CD4-positive, alpha-beta T cell treated with Interferon gamma for 1 hour (primary cell): ENCODE results near the gene C2orf42.
"Not testable (repeated sequence)": the region's sequence is repeated elsewhere in the genome, so short reads cannot be mapped to it uniquely, and the experiment has no call there.

Experiments
- DNase-seq: peaks from one replicate; pipeline ENCODE4 v3.0.0-alpha.2; 2020

C2orf42 gene

DNA sequence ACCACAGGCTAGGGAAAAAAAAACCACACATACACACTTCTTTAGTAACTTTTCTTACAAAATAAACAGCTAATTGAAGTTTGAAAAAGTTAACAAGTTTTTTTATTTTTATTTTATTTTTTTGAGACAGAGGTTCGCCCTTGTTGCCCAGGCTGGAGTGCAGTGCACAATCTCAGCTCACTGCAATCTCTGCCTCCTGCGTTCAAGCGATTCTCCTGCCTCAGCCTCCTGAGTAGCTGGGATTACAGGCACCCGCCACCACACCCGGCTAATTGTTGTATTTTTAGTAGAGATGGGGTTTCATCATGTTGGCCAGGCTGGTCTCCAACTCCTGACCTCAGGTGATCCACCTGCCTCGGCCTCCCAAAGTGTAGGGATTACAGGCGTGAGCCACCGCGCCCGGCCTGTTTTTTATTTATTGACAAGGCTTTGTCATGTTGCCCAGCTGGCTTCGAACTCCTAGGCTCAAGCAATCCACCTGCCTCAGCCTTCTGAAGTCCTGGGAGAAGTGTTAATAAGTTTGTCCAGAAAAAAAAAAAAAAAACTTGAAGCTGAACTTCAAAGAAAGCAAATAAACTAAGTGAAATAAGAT, 21.1 kb downstream of the C2orf42 start:
- DNase-seq: not testable (repeated sequence)

DNA sequence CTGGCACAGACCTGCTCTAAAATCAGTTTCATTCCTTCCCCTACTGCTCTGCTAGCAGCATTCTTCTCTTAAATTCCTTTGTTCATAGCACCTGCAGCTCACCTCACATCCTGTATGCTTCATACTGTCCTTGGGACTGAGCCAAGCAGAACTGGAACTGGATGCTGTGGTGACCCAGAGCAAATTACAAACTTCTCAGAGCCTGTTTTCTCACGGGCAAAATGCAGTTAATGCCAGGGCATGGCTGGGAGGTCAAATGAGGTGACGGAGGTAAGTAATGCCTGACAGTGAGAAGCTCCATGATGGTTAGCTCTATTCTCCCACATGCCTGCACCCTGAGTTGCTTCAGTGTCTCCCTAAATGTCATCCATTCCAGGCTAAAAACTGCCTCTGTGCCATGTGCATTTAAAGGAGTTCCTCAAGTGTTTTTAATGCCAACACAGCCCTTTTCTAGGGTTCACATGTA, 29.7 kb downstream of the C2orf42 start:
- DNase-seq: no peak

DNA sequence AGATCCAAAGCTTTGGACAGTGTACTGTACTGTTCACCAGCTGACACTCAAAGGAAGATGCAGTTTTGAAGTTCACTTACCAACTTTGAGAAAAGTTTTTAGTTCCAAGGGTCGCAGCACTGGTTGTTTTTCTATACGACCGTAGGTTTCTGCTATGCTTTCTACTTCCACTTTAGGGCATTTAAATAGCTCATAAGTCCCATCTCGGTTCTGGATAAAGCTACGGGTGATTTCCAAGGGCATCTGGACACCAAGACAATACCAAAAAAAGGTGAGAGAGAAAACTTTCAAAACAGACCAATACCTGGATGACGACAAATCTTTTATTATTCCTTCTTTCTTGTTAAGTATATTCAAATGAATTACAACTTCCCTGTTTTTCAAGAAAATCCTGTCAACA, 30.3 kb downstream of the C2orf42 start:
- DNase-seq: no peak

- not testable (repeated sequence) for DNase-seq
Measured at GRCh38 chr2:70149130-70149686, 41.6 kb downstream of the C2orf42 start.

DNA sequence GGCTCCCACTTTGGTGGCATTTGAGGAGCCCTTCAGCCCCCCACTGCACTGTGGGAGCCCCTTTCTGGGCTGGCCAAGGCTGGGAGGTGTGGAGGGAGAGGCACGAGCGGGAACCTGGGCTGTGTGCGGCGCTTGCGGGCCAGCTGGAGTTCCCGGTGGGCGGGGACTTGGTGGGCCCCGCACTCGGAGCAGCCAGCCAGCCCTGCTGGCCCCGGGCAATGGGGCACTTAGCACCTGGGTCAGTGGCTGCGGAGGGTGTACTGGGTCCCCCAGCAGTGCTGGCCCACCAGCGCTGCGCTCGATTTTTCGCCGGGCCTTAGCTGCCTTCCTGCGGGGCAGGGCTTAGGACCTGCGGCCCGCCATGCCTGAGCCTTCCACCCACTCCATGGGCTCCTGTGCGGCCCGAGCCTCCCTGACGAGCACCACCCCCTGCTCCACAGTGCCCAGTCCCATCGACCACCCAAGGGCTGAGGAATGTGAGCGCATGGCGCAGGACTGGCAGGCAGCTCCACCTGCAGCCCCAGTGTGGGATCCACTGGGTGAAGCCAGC, 42.5 kb downstream of the C2orf42 start:
- not testable (repeated sequence) for DNase-seq

DNA sequence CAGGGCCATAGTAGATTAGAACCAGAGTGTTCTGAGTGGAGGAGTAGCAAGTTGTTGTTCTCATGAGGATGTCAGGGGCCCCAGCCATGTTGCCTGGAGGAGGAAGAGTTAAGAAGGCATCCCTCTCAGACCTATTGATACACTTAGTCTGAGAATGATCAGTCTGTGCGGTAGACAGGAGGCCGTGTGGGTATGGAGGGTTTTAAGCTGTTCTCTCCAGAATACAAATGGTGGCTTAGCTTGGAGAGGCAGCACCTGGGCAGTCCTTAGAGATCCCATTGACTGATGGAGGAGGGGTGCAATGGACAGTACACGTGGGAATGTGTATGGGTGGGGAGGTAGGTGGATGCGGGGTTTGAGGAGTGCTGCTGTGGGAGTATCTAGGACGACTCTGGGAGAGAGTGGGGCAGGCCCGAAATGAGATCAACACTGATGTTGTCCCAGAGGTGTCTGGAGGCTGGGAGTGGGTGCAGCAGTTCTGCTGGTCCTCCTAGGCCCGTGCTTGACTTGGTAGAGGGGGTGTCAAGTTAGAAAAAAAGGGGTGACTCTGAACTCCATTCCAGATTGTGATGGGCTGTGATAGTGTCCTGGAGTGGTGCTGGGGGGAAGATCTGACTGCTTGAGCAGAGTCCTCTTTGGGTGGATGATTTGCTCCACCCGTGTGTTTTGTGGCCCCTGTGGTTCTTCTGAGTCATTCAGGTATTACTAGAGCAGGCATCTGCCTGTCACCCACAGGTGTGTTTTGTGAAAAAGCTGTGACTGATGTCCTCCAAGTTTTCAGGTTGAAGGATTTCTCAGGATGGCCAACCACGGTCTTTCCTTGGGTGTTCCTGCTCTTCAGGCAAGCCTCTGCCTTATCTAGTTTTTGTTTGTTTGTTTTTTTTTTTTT, 44.7 kb downstream of the C2orf42 start:
- no peak for DNase-seq

- DNase-seq: no peak
Measured at GRCh38 chr2:70145144-70145490, 45.7 kb downstream of the C2orf42 start.

GRCh38 chr2:70144443-70145143, 46.2 kb downstream of the C2orf42 start:
- DNase-seq: no peak

- peak; percentile 48 for DNase-seq
Measured at GRCh38 chr2:70143314-70144150, 47.3 kb downstream of the C2orf42 start.

DNA sequence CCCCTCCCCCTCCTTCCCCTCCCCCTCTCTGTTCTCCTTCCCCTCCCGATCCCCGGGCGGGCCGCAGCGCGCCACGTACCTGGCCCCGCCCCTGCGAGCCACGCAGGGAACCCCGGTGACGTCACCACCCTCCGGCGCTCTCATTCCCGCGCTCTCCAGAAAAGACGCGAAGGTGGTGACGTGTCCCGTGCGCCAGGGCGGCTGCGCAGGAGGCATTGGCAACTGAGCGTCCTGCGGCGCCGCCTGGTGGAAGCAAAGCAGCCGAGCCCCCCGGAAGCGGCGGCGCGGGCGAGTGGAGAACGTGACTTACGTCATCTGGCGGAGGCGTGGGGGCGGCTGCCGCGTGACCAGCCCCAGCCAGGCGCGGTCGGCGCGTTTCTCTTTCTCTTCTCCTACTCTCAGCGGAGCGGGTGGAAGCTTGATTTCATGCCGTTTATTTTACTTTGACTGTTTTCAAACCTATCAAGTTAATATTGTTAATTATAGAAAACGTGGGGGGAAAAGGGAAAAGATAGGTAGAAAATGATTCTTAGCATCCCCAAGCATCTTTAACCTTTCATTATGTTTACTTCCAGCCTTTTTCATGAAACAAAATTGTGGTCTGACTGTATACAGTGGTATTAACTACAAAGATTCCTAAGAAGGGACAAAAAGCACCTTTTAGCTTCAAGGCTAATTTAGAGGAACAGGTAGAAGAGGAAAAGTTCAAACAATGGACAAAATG, 48.1 kb downstream of the C2orf42 start:
- DNase-seq: peak; percentile 99

GRCh38 chr2:70141902-70142589, 48.8 kb downstream of the C2orf42 start:
- DNase-seq: no peak

GRCh38 chr2:70141212-70141901, 49.5 kb downstream of the C2orf42 start:
- DNase-seq: peak; percentile 84

DNA sequence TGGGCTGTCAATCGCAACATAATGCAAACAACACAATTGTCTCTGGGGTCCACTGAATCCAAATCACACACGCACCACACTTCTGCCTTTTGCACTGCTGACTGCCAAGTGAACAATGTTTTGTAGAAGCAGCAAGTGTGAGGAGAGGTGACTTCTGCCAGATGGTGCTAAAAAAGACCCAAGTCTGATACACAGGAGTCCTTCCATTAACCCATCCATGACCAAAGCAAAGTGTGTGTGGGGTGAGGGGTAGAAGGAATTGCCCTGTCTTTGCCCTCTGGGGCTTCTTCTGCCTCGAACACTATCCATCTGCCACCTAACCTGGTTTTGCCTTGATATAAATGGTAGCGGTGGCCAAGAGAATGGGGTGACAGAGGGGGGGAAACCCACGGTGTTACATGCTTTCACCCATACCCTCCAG, 50.0 kb downstream of the C2orf42 start:
- no peak for DNase-seq

DNA sequence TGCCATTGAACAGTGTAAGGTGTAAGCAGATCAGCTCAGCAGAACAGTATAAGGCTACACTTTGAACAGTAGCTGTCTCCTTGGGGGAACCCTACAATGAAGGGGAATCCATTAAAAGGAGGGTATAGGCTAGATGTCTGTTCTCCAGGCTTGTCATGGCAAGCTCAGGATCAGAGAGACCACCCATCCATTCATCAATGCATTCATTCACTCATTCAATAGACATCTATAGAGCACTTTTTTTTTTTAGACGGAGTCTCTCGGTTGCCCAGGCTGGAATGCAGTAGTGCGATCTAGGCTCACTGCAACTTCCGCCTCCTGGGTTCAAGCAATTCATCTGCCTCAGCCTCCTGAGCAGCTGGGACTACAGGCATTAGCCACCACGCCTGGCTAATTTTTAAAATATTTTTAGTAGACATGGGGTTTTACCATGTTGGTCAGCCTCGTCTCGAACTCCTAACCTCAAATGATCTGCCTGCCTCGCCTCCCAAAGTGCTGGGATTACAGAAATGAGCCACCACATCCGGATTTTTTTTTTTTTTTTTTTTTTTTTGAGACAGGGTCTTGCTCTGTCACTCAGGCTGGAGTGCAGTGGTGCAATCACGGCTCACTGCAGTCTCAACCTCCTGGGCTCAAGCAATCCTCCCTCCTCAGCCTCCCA, 56.4 kb downstream of the C2orf42 start:
- not testable (repeated sequence) for DNase-seq

DNA sequence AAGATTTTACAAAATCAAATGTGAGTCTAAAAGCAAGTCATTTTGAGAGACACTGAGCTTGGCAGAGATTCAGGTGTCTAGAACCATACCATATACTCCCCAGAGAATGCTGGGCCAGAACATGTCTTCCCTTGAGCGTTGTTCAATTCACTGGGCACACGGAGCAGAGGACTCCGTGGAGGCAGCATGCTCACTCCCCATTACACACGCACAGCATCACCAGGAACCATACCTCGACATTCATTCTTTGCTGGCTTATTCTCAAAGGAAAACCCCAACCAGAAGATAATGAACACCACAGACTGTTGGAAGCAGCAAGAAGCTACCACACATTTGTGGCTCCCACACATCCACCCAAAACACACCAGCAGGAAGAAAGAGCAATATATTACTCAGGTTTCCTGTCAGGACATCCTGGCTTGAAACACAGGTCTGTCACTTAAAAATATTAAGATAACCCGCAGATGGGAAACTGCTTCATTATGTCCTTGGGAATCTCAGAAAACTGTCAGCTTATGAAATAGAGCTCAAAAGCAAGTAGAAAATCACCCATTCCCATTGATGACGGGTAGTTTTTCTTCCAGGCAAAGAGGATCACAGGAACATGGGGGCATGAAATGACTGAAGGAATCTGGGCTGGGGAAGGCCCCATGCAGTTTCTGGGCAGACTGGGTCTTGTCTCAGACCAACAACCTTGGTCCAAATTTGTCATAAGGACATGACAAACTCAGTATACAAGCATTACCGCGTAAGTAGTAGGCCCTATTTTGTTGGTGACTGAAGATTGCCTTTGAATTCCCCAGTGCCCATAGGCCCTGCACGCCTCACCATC, 57.1 kb downstream of the C2orf42 start:
- DNase-seq: no peak

DNA sequence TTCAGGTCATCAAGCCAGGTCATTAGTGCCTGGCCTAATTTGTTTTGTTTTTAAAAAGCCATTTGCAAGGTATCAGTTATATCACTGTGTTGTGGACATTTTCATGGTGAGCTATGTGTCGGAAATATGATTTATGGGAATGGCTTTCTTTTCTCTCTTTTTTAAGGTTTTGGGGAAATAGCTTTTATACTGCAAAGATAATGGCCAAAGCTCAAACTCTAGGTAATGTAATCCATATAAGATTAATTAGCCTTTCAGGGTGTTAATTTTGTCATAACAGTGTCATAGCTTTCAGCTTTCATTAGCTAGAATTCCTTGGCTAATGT, 57.7 kb downstream of the C2orf42 start:
- DNase-seq: no peak

GRCh38 chr2:70132244-70133126, 58.3 kb downstream of the C2orf42 start:
- DNase-seq: peak; percentile 35
